Peyer's patch (tissue), 4 donors: ENCODE results near the gene MSN.

Experiments
- CTCF ChIP-seq, 6 experiments: fragments of 450-650 bp in 4 of 6; fragments of 200-600 bp in 2 of 6; sonication (generic) in 1 of 6; IDR thresholded peaks; one replicate each; pipeline ENCODE4 v1.5.1; 2017 to 2019; ENCODE audit warnings: antibody characterized with exemption in 6 of 6, mild to moderate bottlenecking in 3 of 6, moderate library complexity in 1 of 6
- POLR2A ChIP-seq, 2 donors: fragments of 450-650 bp; IDR thresholded peaks; one replicate each; pipeline ENCODE4 v1.5.1; 2017; ENCODE audit warnings: antibody characterized with exemption in 2 of 2, mild to moderate bottlenecking in 2 of 2, moderate library complexity in 2 of 2

- TF ChIP-seq CTCF (IDR thresholded peaks at IDR 0.05) (no peak), POLR2A (IDR thresholded peaks at IDR 0.05) (no peak)
These were observed 36.7 kb upstream of the MSN start for GRCh38 chrX:65630771-65631170.
